Fibroblast of the aortic adventitia (primary cell): ENCODE data around the gene BDP1. TPM values are rescaled to one million over a fixed set of nuclear protein-coding genes. Genes with fewer than 3 reads are reported as not detected.
"Not testable (repeated sequence)": the region's sequence is repeated elsewhere in the genome, so short reads cannot be mapped to it uniquely, and the experiment has no call there.

Experiments
- DNase-seq: peaks from one replicate; pipeline ENCODE4 v3.0.0-alpha.2; 2010; ENCODE audit warnings: low read depth
- H3K4me3 ChIP-seq: 2 replicates; pipeline ENCODE4 v1.5.1; 2011; ENCODE audit warnings: low read depth, mild to moderate bottlenecking, control low read depth, low read length, moderate library complexity
- CTCF ChIP-seq: IDR thresholded peaks from 2 replicates; pipeline ENCODE4 v1.5.1; 2011; ENCODE audit warnings: mild to moderate bottlenecking, low read length, control low read depth, inconsistent platforms; ENCODE audit not compliant: insufficient read depth
- total RNA-seq: library from RNA; depleted of rRNA; stranded (reverse); fragments of >200 nt; gene quantifications from 2 replicates; pipeline ENCODE4 v1.2.3, GENCODE V29; 2012; ENCODE audit warnings: low replicate concordance

BDP1 gene
- total RNA-seq, 1 donor: 27.8 TPM

DNA sequence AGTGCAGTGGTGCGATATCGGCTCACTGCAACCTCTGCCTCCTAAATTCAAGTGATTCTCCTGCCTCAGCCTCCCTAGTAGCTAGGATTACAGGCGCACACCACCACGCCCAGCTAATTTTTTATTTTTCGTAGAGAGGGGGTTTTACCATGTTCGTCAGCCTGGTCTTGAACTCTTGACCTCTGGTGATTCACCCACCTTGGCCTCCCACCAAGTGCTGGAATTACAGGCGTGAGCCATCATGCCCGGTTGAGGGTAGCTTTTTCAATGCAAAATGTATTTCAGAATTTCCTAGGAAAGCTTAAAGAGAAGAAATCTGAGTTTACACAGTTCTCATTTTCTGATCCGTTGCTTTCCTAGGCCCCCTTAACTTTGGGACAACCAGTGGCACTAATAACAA, 15.7 kb downstream of the BDP1 start:
- no peak overlapping the region for H3K4me3 ChIP-seq
- DNase-seq: peak; percentile 39

GRCh38 chr5:71475788-71476384, 20.4 kb downstream of the BDP1 start:
- no peak overlapping the region for H3K4me3 ChIP-seq
- peak; percentile 80 for TF ChIP-seq CTCF
- DNase-seq: peak; percentile 27

More for the DNA sequence above, 15.7 kb downstream of the BDP1 start:
- no peak for TF ChIP-seq CTCF

GRCh38 chr5:71481441-71481840, 26.0 kb downstream of the BDP1 start:
- no peak for DNase-seq
- no peak for TF ChIP-seq CTCF
- H3K4me3 ChIP-seq: no peak overlapping the region

DNA sequence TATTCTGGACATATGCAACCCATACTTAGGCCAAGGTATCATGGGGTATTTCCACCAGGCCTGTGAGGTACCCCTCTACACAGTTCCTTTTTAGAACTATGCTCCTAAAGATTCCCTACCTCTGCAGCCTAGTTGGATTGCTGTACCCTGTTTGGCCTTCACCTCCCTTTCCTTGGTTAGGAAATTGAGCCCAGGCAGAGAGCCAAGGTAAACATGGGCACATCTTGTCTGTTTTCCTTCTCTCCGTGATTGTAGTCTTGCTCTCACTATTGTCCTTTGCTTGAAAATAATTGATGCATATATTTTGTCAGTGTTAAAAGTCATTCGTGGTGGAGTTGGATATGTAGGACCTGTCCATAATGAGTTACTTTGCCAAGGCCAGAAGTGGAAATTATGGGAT, 26.7 kb downstream of the BDP1 start:
- DNase-seq: peak; percentile 55
- no peak for TF ChIP-seq CTCF
- no peak overlapping the region for H3K4me3 ChIP-seq

DNA sequence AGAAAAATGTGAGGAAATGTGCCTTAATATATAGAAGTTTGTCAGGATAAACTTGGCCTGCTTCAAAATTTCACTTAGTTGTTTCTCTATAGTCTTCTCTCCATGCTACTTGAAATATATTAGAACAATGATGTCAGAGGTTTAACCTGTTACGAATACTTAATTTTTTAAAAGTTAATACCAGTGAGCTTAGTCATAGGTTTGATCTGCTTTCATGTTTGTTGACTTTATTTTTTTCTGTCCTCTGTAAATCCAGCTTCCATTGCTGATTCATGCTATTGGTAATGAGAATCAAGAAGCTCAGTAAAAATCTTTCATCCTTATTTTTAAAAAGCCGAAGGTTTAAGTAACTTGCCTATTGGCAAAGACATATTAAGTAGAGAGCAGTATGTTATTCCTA, 27.9 kb downstream of the BDP1 start:
- DNase-seq: peak; percentile 63
- no peak for TF ChIP-seq CTCF
- H3K4me3 ChIP-seq: no peak overlapping the region

- TF ChIP-seq CTCF: no peak
- no peak for DNase-seq
- no peak overlapping the region for H3K4me3 ChIP-seq
These were observed 37.6 kb downstream of the BDP1 start for GRCh38 chr5:71492817-71493615.

DNA sequence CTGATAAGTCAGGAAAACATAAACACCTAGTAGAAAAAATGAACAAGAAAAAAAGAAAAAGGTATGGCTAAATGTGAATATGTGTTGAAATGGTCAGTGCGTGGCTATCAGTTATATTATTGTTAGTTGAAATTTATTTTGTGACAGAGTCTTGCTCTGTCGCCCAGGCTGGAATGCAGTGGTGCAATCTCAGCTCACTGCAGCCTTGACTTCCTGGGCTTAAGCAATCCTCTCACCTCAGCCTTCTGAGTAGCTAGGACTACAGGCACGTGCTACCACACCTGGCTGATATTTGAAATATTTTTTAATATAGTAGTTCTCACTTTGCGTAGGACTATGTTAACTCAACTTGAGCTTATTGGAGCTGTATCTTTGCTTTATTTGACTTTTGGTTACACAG, 38.8 kb downstream of the BDP1 start:
- not testable (repeated sequence) for DNase-seq, H3K4me3 ChIP-seq

DNA sequence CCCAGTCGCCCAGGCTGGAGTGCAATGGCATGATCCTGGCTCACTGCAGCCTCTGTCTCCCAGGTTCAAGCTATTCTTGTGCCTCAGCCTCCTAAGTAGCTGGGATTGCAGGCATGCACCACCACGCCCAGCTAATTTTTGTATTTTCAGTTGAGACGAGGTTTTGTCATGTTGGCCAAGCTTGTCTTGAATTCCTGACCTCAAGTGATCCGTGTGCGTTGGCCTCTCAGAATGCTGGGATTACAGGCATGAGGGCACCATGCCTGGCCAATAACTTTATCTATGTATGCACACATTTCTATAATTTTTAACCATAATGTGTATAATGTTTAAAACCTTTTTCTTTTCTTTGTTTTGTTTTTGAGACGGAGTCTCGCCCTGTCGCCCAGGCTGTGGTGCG, 43.3 kb downstream of the BDP1 start:
- not testable (repeated sequence) for H3K4me3 ChIP-seq, DNase-seq
